Raji (cell line): ENCODE data around the gene TMEM204.

Experiments
- POLR2A ChIP-seq: IDR thresholded peaks from 2 replicates; pipeline ENCODE4 v1.6.1; 2011; ENCODE audit warnings: low read depth, low read length, control low read depth; ENCODE audit not compliant: insufficient read depth

Gene TMEM204

GRCh38 chr16:1573301-1573700, 39.8 kb downstream of the TMEM204 start:
- no peak for TF ChIP-seq POLR2A

- TF ChIP-seq POLR2A, result no peak
Measured at GRCh38 chr16:1575578-1575977, 42.1 kb downstream of the TMEM204 start.

- TF ChIP-seq POLR2A, result no peak
Measured at GRCh38 chr16:1579214-1579613, 45.7 kb downstream of the TMEM204 start.

GRCh38 chr16:1580256-1580655, 46.8 kb downstream of the TMEM204 start:
- TF ChIP-seq POLR2A, result no peak

- TF ChIP-seq POLR2A, result no peak
Measured at GRCh38 chr16:1580956-1581355, 47.5 kb downstream of the TMEM204 start.

GRCh38 chr16:1581804-1582203, 48.3 kb downstream of the TMEM204 start:
- TF ChIP-seq POLR2A, result no peak

GRCh38 chr16:1583180-1583579, 49.7 kb downstream of the TMEM204 start:
- no peak for TF ChIP-seq POLR2A

- TF ChIP-seq POLR2A, result no peak
Measured at GRCh38 chr16:1584926-1585484, 51.5 kb downstream of the TMEM204 start.

GRCh38 chr16:1590366-1590765, 56.9 kb downstream of the TMEM204 start:
- no peak for TF ChIP-seq POLR2A

- no peak for TF ChIP-seq POLR2A
Measured at GRCh38 chr16:1590930-1591705, 57.7 kb downstream of the TMEM204 start.

- TF ChIP-seq POLR2A, result no peak
Measured at GRCh38 chr16:1592446-1592845, 59.0 kb downstream of the TMEM204 start.

- TF ChIP-seq POLR2A, result no peak
Measured at GRCh38 chr16:1596516-1596915, 63.0 kb downstream of the TMEM204 start.

GRCh38 chr16:1597154-1597553, 63.7 kb downstream of the TMEM204 start:
- no peak for TF ChIP-seq POLR2A

- no peak for TF ChIP-seq POLR2A
Measured at GRCh38 chr16:1601031-1601430, 67.6 kb downstream of the TMEM204 start.

- no peak for TF ChIP-seq POLR2A
Measured at GRCh38 chr16:1601489-1601888, 68.0 kb downstream of the TMEM204 start.

- no peak for TF ChIP-seq POLR2A
Measured at GRCh38 chr16:1602285-1602684, 68.8 kb downstream of the TMEM204 start.
